ENCODE results near the gene POP7.

The POP7 gene

GRCh38 chr7:100681491-100682227 lies 24.3 kb upstream of the POP7 start:
- ChIA-PET POLR2A (interaction anchor here (1.3 to 1.5 kb wide), 2 partner anchors 10 to 24 kb away, joined by 6 to 9 read pairs; partner anchors contain the start of gene POP7), CTCF (interaction anchor here (0.9 to 1.2 kb wide), 2 partner anchors 10 to 12 kb away, joined by 3 read pairs; no protein-coding TSS in a partner anchor)
- DNase-seq (ENCODE audit: extremely low spot score): no peak
- TF ChIP-seq ARNT (IDR thresholded peaks at IDR 0.05) (no peak), HDGF (IDR thresholded peaks at IDR 0.05; ENCODE audit: borderline replicate concordance) (no peak), ZNF384 (IDR thresholded peaks at IDR 0.05) (no peak), TARDBP (IDR thresholded peaks at IDR 0.05) (no peak), BHLHE40 (IDR thresholded peaks at IDR 0.05; ENCODE audit: borderline replicate concordance) (no peak), L3MBTL2 (conservative IDR thresholded peaks at IDR 0.05) (no peak)

GRCh38 chr7:100682228-100682741 lies 23.6 kb upstream of the POP7 start:
- TF ChIP-seq HDGF (IDR thresholded peaks at IDR 0.05; ENCODE audit: borderline replicate concordance) (no peak), FOXA1 (IDR thresholded peaks at IDR 0.05) (no peak), SP1 (IDR thresholded peaks at IDR 0.05) (no peak), L3MBTL2 (conservative IDR thresholded peaks at IDR 0.05) (no peak), TARDBP (IDR thresholded peaks at IDR 0.05) (no peak), ARNT (IDR thresholded peaks at IDR 0.05) (no peak), CTBP1 (IDR thresholded peaks at IDR 0.05; ENCODE audit: borderline replicate concordance) (no peak), NFRKB (IDR thresholded peaks at IDR 0.05) (no peak), FOXM1 (IDR thresholded peaks at IDR 0.05; ENCODE audit: borderline replicate concordance) (no peak), BHLHE40 (IDR thresholded peaks at IDR 0.05; ENCODE audit: borderline replicate concordance) (no peak), ELF4 (IDR thresholded peaks at IDR 0.05) (no peak), PKNOX1 (IDR thresholded peaks at IDR 0.05) (no peak), SUZ12 (IDR thresholded peaks at IDR 0.05) (no peak), LEF1 (IDR thresholded peaks at IDR 0.05; ENCODE audit: borderline replicate concordance) (no peak), FOXK2 (IDR thresholded peaks at IDR 0.05) (no peak), ZNF384 (IDR thresholded peaks at IDR 0.05) (no peak)
- no peak for DNase-seq (ENCODE audit: extremely low spot score)
- ChIA-PET CTCF (no interaction called here), POLR2A (interaction anchor here (0.7 to 1.5 kb wide), 3 partner anchors 8 to 70 kb away, joined by 3 to 4 read pairs (median 3); partner anchors contain the start of genes GNB2 and MOSPD3)

GRCh38 chr7:100682991-100683658 lies 22.8 kb upstream of the POP7 start:
- ChIA-PET POLR2A (interaction anchor here (0.7 to 1.5 kb wide), 4 partner anchors 8 to 71 kb away, joined by 3 to 4 read pairs (median 3); partner anchors contain the start of genes GNB2 and MOSPD3), CTCF (interaction anchor here (0.7 to 1.2 kb wide), 2 partner anchors 23 to 54 kb away, joined by 3 read pairs; partner anchors contain the start of gene POP7)
- TF ChIP-seq ARNT (IDR thresholded peaks at IDR 0.05) (no peak), PKNOX1 (IDR thresholded peaks at IDR 0.05) (no peak), NFRKB (IDR thresholded peaks at IDR 0.05) (no peak), FOXA1 (IDR thresholded peaks at IDR 0.05) (no peak), CTBP1 (IDR thresholded peaks at IDR 0.05; ENCODE audit: borderline replicate concordance) (no peak), FOXM1 (IDR thresholded peaks at IDR 0.05; ENCODE audit: borderline replicate concordance) (no peak), SP1 (IDR thresholded peaks at IDR 0.05) (no peak), ELF4 (IDR thresholded peaks at IDR 0.05) (no peak), ZNF384 (IDR thresholded peaks at IDR 0.05) (no peak), HDGF (IDR thresholded peaks at IDR 0.05; ENCODE audit: borderline replicate concordance) (no peak), LEF1 (IDR thresholded peaks at IDR 0.05; ENCODE audit: borderline replicate concordance) (no peak), BHLHE40 (IDR thresholded peaks at IDR 0.05; ENCODE audit: borderline replicate concordance) (no peak), FOXK2 (IDR thresholded peaks at IDR 0.05) (no peak), TARDBP (IDR thresholded peaks at IDR 0.05) (no peak), L3MBTL2 (conservative IDR thresholded peaks at IDR 0.05) (no peak), SUZ12 (IDR thresholded peaks at IDR 0.05) (no peak)
- DNase-seq (ENCODE audit: extremely low spot score): no peak

GRCh38 chr7:100683659-100684533 lies 22.0 kb upstream of the POP7 start:
- CTCF ChIA-PET: interaction anchor here (0.5 to 2.4 kb wide), 3 partner anchors 22 to 148 kb away, joined by 3 to 6 read pairs (median 3); partner anchors contain the start of gene POP7
- no peak for TF ChIP-seq ARNT (IDR thresholded peaks at IDR 0.05)
- no peak for TF ChIP-seq FOXK2 (IDR thresholded peaks at IDR 0.05)
- no peak for TF ChIP-seq L3MBTL2 (conservative IDR thresholded peaks at IDR 0.05)
- no peak for TF ChIP-seq FOXA1 (IDR thresholded peaks at IDR 0.05)
- no peak for TF ChIP-seq LEF1 (IDR thresholded peaks at IDR 0.05; ENCODE audit: borderline replicate concordance)
- no peak for TF ChIP-seq HDGF (IDR thresholded peaks at IDR 0.05; ENCODE audit: borderline replicate concordance)
- no peak for TF ChIP-seq SP1 (IDR thresholded peaks at IDR 0.05)
- POLR2A ChIA-PET: interaction anchor here (0.9 to 1.5 kb wide), 3 partner anchors 8 to 72 kb away, joined by 3 to 4 read pairs (median 3); partner anchors contain the start of gene MOSPD3
- no peak for DNase-seq (ENCODE audit: extremely low spot score)

GRCh38 chr7:100684534-100685042 lies 21.3 kb upstream of the POP7 start:
- CTCF ChIA-PET: interaction anchor here (0.5 to 2.4 kb wide), 2 partner anchors 21 to 147 kb away, joined by 3 to 6 read pairs; partner anchors contain the start of gene POP7
- POLR2A ChIA-PET: interaction anchor here (0.7 to 1.2 kb wide), 2 partner anchors 8 to 9 kb away, joined by 3 read pairs; partner anchors contain the start of gene GIGYF1
- DNase-seq (ENCODE audit: extremely low spot score): peak; percentile 3
- TF ChIP-seq SUZ12 (IDR thresholded peaks at IDR 0.05): no peak
- TF ChIP-seq FOXA1 (IDR thresholded peaks at IDR 0.05): no peak
- TF ChIP-seq ZNF384 (IDR thresholded peaks at IDR 0.05): no peak
- no peak for TF ChIP-seq PKNOX1 (IDR thresholded peaks at IDR 0.05)
- no peak for TF ChIP-seq FOXM1 (IDR thresholded peaks at IDR 0.05; ENCODE audit: borderline replicate concordance)
- no peak for TF ChIP-seq FOXK2 (IDR thresholded peaks at IDR 0.05)
- TF ChIP-seq BHLHE40 (IDR thresholded peaks at IDR 0.05; ENCODE audit: borderline replicate concordance): no peak
- TF ChIP-seq LEF1 (IDR thresholded peaks at IDR 0.05; ENCODE audit: borderline replicate concordance): no peak
- TF ChIP-seq TARDBP (IDR thresholded peaks at IDR 0.05): no peak
- no peak for TF ChIP-seq NFRKB (IDR thresholded peaks at IDR 0.05)
- TF ChIP-seq HDGF (IDR thresholded peaks at IDR 0.05; ENCODE audit: borderline replicate concordance): no peak
- TF ChIP-seq ARNT (IDR thresholded peaks at IDR 0.05): no peak
- TF ChIP-seq SP1 (IDR thresholded peaks at IDR 0.05): no peak
- no peak for TF ChIP-seq CTBP1 (IDR thresholded peaks at IDR 0.05; ENCODE audit: borderline replicate concordance)
- TF ChIP-seq L3MBTL2 (conservative IDR thresholded peaks at IDR 0.05): no peak
- TF ChIP-seq ELF4 (IDR thresholded peaks at IDR 0.05): no peak
